ENCODE measurements around the gene PRR12. TPM values are rescaled to one million over a fixed set of nuclear protein-coding genes. Genes with fewer than 3 reads are reported as not detected.

PRR12 gene
- total RNA-seq, 1 donor = 2.2 TPM

- peaks cover 51% of the 10 kb centered on the region for H3K36me3 ChIP-seq (ENCODE audit: insufficient read depth, low read length)
- H3K27ac ChIP-seq (ENCODE audit: low read depth, low read length) = no peak overlapping the region
- no peak overlapping the region for H3K4me2 ChIP-seq (ENCODE audit: insufficient read depth, low read length)
- H3K4me1 ChIP-seq (ENCODE audit: insufficient read depth, low read length) = peaks cover 9% of the 10 kb centered on the region
- H2AFZ ChIP-seq (ENCODE audit: low read length) = no peak overlapping the region
- H4K20me1 ChIP-seq (ENCODE audit: insufficient read depth, low read length) = peaks cover 24% of the 10 kb centered on the region
- peaks cover 8% of the 10 kb centered on the region for H3K79me2 ChIP-seq (ENCODE audit: insufficient read depth, low read length)
- H3K4me3 ChIP-seq (ENCODE audit: insufficient read depth, low read length) = no peak overlapping the region
- no peak for TF ChIP-seq CTCF (IDR thresholded peaks at IDR 0.05; ENCODE audit: extremely low read depth, low read depth, low read length)
- no peaks in the 10 kb centered on the region for H3K27me3 ChIP-seq (ENCODE audit: insufficient read depth, low read length)
- no peaks in the 10 kb centered on the region for H3K9me3 ChIP-seq (ENCODE audit: low read depth, low read length)
- DNase-seq (ENCODE audit: insufficient read length, low spot score, missing footprints) = peak; percentile 84
Observed at GRCh38 chr19:49555600-49556411, 35.2 kb upstream of the PRR12 start.

- Histone ChIP-seq H3K4me2 (ENCODE audit: insufficient read depth, low read length) (no peak overlapping the region), H3K36me3 (ENCODE audit: insufficient read depth, low read length) (peaks cover 48% of the 10 kb centered on the region), H3K4me3 (ENCODE audit: insufficient read depth, low read length) (no peak overlapping the region), H3K9me3 (ENCODE audit: low read depth, low read length) (no peaks in the 10 kb centered on the region), H4K20me1 (ENCODE audit: insufficient read depth, low read length) (peaks cover 26% of the 10 kb centered on the region), H3K27ac (ENCODE audit: low read depth, low read length) (no peak overlapping the region), H2AFZ (ENCODE audit: low read length) (no peak overlapping the region), H3K27me3 (ENCODE audit: insufficient read depth, low read length) (no peaks in the 10 kb centered on the region), H3K79me2 (ENCODE audit: insufficient read depth, low read length) (peaks cover 13% of the 10 kb centered on the region), H3K4me1 (ENCODE audit: insufficient read depth, low read length) (peaks cover 9% of the 10 kb centered on the region)
- no peak for TF ChIP-seq CTCF (IDR thresholded peaks at IDR 0.05; ENCODE audit: extremely low read depth, low read depth, low read length)
- peak; percentile 36 for DNase-seq (ENCODE audit: insufficient read length, low spot score, missing footprints)
Observed at GRCh38 chr19:49556412-49557398, 34.3 kb upstream of the PRR12 start.

- no peak overlapping the region for H3K4me3 ChIP-seq (ENCODE audit: insufficient read depth, low read length)
- no peak overlapping the region for H3K4me2 ChIP-seq (ENCODE audit: insufficient read depth, low read length)
- peaks cover 46% of the 10 kb centered on the region for H3K36me3 ChIP-seq (ENCODE audit: insufficient read depth, low read length)
- peaks cover 9% of the 10 kb centered on the region for H3K4me1 ChIP-seq (ENCODE audit: insufficient read depth, low read length)
- peaks cover 14% of the 10 kb centered on the region for H3K79me2 ChIP-seq (ENCODE audit: insufficient read depth, low read length)
- H3K27ac ChIP-seq (ENCODE audit: low read depth, low read length) = no peak overlapping the region
- H3K27me3 ChIP-seq (ENCODE audit: insufficient read depth, low read length) = no peaks in the 10 kb centered on the region
- no peak for TF ChIP-seq CTCF (IDR thresholded peaks at IDR 0.05; ENCODE audit: extremely low read depth, low read depth, low read length)
- DNase-seq (ENCODE audit: insufficient read length, low spot score, missing footprints) = peak; percentile 56
- no peak overlapping the region for H2AFZ ChIP-seq (ENCODE audit: low read length)
- peaks cover 27% of the 10 kb centered on the region for H4K20me1 ChIP-seq (ENCODE audit: insufficient read depth, low read length)
- no peaks in the 10 kb centered on the region for H3K9me3 ChIP-seq (ENCODE audit: low read depth, low read length)
Observed at GRCh38 chr19:49557641-49558325, 33.2 kb upstream of the PRR12 start.

All from osteoblast (primary cell).